OCI-LY3 (cell line): Measurements from ENCODE around the gene ZBED1.

Experiments used
- EZH2phosphoT487 ChIP-seq: fragments of 200-600 bp; shearing (Covaris generic); IDR thresholded peaks from 2 replicates; pipeline ENCODE4 v1.6.1; 2018; ENCODE audit warnings: antibody characterized with exemption, mixed run types, low read depth
- TF ChIP-seq, protein P1 (sequence below): fragments of 200-600, 300-600 bp; sonication (generic); IDR thresholded peaks from 2 replicates; pipeline ENCODE4 v1.5.1; 2014; ENCODE audit warnings: antibody characterized with exemption, low read length, low read depth

- TF ChIP-seq, protein P1, sequence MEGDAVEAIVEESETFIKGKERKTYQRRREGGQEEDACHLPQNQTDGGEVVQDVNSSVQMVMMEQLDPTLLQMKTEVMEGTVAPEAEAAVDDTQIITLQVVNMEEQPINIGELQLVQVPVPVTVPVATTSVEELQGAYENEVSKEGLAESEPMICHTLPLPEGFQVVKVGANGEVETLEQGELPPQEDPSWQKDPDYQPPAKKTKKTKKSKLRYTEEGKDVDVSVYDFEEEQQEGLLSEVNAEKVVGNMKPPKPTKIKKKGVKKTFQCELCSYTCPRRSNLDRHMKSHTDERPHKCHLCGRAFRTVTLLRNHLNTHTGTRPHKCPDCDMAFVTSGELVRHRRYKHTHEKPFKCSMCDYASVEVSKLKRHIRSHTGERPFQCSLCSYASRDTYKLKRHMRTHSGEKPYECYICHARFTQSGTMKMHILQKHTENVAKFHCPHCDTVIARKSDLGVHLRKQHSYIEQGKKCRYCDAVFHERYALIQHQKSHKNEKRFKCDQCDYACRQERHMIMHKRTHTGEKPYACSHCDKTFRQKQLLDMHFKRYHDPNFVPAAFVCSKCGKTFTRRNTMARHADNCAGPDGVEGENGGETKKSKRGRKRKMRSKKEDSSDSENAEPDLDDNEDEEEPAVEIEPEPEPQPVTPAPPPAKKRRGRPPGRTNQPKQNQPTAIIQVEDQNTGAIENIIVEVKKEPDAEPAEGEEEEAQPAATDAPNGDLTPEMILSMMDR: no peak
- TF ChIP-seq EZH2phosphoT487: no peak
Observed at GRCh38 chrX:2500803-2501558, at the start of gene ZBED1, which contains the start of gene DHRSX.
